ENCODE results near the gene ADNP. TPM values are rescaled to one million over a fixed set of nuclear protein-coding genes. Genes with fewer than 3 reads are reported as not detected.
A peak's percentile ranks its signal among the peaks of the same experiment; 100 is the strongest.

Gene ADNP
- polyA plus RNA-seq, 3 donors, result 1.4 to 16.6 (median 3.3) TPM

GRCh38 chr20:50921803-50922501 is 9.3 kb downstream of the ADNP start:
- no peaks in the 10 kb centered on the region for H3K9me3 ChIP-seq (replicated peaks in 1 of 2; ENCODE audit: control insufficient read depth in 1 of 2, insufficient read depth in 1 of 2, low read length in 2 of 2)
- H3K9ac ChIP-seq (ENCODE audit: insufficient read depth, low read length, poor library complexity, severe bottlenecking), result no peak overlapping the region
- no peak overlapping the region for H2AFZ ChIP-seq (ENCODE audit: insufficient read depth, low read depth, low read length, poor library complexity, severe bottlenecking)
- Mint-ChIP-seq H3K27ac (peak overlapping the region in 5 of 7 donors; percentile 43 to 75 (median 66)), H3K4me3 (no peak overlapping the region), H3K27me3 (ENCODE audit: low read depth in 3 of 3) (no peaks in the 10 kb centered on the region), H3K9me3 (no peaks in the 10 kb centered on the region), H3K4me1 (peaks cover 34% of the 10 kb centered on the region), H3K36me3 (peaks cover 18 to 43% of the 10 kb centered on the region in 2 donors)
- intact Hi-C loops (cut with micrococcal nuclease), result loop anchor here in 1 of 2 donors (10.0 kb wide), 1 partner anchor 97 kb away; no protein-coding TSS in a partner anchor
- H3K4me2 ChIP-seq (replicated peaks; ENCODE audit: extremely low read depth, low read length, poor library complexity, severe bottlenecking), result no peak overlapping the region
- H3K4me1 ChIP-seq (ENCODE audit: control insufficient read depth in 1 of 2, insufficient read depth in 2 of 2, low read length in 2 of 2), result peaks cover 0 to 5% of the 10 kb centered on the region in 2 donors
- peaks cover 8 to 28% of the 10 kb centered on the region in 2 donors for H3K36me3 ChIP-seq (replicated peaks in 1 of 2; ENCODE audit: control insufficient read depth in 1 of 2, insufficient read depth in 2 of 2, low read length in 2 of 2)
- H3K4me3 ChIP-seq (replicated peaks in 1 of 3; ENCODE audit: low read depth in 2 of 3, low read length in 3 of 3), result no peak overlapping the region
- H3K79me2 ChIP-seq (ENCODE audit: insufficient read depth, low read length), result peaks cover 100% of the 10 kb centered on the region
- H3K27me3 ChIP-seq (ENCODE audit: control insufficient read depth in 2 of 2, insufficient read depth in 2 of 2, low read length in 2 of 2), result no peaks in the 10 kb centered on the region
- no peak for DNase-seq
- H4K20me1 ChIP-seq (ENCODE audit: insufficient read depth, low read length), result peaks cover 100% of the 10 kb centered on the region
- TF ChIP-seq CTCF (IDR thresholded peaks at IDR 0.05), result no peak
- peak overlapping the region in 1 of 2 donors; percentile 47 for H3K27ac ChIP-seq (ENCODE audit: low read depth in 1 of 2, low read length in 2 of 2)
- 60% methylated on average over 1 of the region's 8 CpGs for WGBS (ENCODE audit: insufficient coverage)

GRCh38 chr20:50920997-50921396 is 10.2 kb downstream of the ADNP start:
- H3K27ac ChIP-seq (ENCODE audit: low read depth in 1 of 2, low read length in 2 of 2), result peak overlapping the region in 1 of 2 donors; percentile 47
- peaks cover 0 to 4% of the 10 kb centered on the region in 2 donors for H3K4me1 ChIP-seq (ENCODE audit: control insufficient read depth in 1 of 2, insufficient read depth in 2 of 2, low read length in 2 of 2)
- Mint-ChIP-seq H3K27ac (peak overlapping the region in 2 of 7 donors; percentile 6 to 21), H3K4me1 (peaks cover 38% of the 10 kb centered on the region), H3K27me3 (ENCODE audit: low read depth in 3 of 3) (no peaks in the 10 kb centered on the region), H3K36me3 (peaks cover 18 to 42% of the 10 kb centered on the region in 2 donors), H3K4me3 (no peak overlapping the region), H3K9me3 (no peaks in the 10 kb centered on the region)
- no peaks in the 10 kb centered on the region for H3K9me3 ChIP-seq (replicated peaks in 1 of 2; ENCODE audit: control insufficient read depth in 1 of 2, insufficient read depth in 1 of 2, low read length in 2 of 2)
- H2AFZ ChIP-seq (ENCODE audit: insufficient read depth, low read depth, low read length, poor library complexity, severe bottlenecking), result no peak overlapping the region
- no peak overlapping the region for H3K4me3 ChIP-seq (replicated peaks in 1 of 3; ENCODE audit: low read depth in 2 of 3, low read length in 3 of 3)
- no peak overlapping the region for H3K9ac ChIP-seq (ENCODE audit: insufficient read depth, low read length, poor library complexity, severe bottlenecking)
- peaks cover 8 to 25% of the 10 kb centered on the region in 2 donors for H3K36me3 ChIP-seq (replicated peaks in 1 of 2; ENCODE audit: control insufficient read depth in 1 of 2, insufficient read depth in 2 of 2, low read length in 2 of 2)
- TF ChIP-seq CTCF (IDR thresholded peaks at IDR 0.05), result no peak
- H3K4me2 ChIP-seq (replicated peaks; ENCODE audit: extremely low read depth, low read length, poor library complexity, severe bottlenecking), result no peak overlapping the region
- peaks cover 100% of the 10 kb centered on the region for H3K79me2 ChIP-seq (ENCODE audit: insufficient read depth, low read length)
- H4K20me1 ChIP-seq (ENCODE audit: insufficient read depth, low read length), result peaks cover 100% of the 10 kb centered on the region
- no peaks in the 10 kb centered on the region for H3K27me3 ChIP-seq (ENCODE audit: control insufficient read depth in 2 of 2, insufficient read depth in 2 of 2, low read length in 2 of 2)
- intact Hi-C loops (cut with micrococcal nuclease), result loop anchor here in 1 of 2 donors (10.0 kb wide), 1 partner anchor 96 kb away; no protein-coding TSS in a partner anchor
- no peak for DNase-seq
